OCI-M2 (cell line): ENCODE data around the gene TPGS1.

Experiments used
- DNase-seq: peaks from one replicate; lab custom pipeline; 2025; ENCODE audit not compliant: unreplicated experiment; lab: John Stamatoyannopoulos, UW

The TPGS1 gene

DNA sequence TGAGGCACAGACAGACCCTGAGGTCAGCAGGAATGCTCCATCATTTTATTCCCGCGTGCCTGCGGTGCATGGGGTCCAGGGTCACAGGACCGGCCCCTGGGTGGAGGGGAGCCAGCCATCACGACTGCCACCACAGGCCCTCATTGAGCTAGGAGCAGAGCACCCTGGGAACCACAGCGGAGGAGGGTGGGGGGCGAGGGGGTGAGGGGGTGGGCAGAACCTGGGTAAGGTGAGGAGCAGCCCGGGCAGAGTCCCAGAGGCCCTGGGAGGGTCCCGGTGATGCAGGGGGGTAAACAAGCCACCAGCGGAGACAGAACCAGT lies 12.3 kb upstream of the TPGS1 start:
- no peak for DNase-seq

DNA sequence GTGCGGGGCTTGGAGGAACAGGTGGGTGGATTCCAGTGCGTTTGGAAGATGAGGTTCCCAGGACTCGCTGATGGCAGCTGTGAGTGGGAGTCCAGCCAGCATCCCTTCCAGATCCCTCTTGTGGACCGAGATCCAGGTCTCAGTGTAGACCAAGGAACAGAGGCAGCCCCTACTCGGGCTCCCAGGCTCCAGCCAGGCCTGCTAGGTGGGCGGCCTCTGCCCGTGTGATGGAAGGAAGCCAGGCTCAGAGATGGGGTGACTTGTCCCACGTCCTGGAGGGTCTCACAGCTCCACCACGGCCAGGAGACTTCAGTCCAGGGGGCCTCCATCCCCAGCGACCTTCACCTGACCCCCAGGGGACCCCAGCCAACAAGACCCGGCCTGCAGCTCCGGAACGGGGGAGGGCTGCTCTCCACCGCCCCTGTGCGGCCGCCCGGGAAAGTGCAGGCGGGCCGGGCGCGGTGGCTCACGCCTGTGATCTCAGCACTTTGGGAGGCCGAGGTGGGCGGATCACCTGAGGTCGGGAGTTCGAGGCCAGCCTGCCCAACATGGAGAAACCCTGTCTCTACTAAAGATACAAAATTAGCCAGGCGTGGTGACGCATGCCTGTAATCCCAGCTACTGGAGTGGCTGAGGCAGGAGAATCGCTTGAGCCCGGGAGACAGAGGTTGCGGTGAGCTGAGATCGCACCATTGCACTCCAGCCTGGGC lies 11.7 kb upstream of the TPGS1 start:
- no peak for DNase-seq

DNA sequence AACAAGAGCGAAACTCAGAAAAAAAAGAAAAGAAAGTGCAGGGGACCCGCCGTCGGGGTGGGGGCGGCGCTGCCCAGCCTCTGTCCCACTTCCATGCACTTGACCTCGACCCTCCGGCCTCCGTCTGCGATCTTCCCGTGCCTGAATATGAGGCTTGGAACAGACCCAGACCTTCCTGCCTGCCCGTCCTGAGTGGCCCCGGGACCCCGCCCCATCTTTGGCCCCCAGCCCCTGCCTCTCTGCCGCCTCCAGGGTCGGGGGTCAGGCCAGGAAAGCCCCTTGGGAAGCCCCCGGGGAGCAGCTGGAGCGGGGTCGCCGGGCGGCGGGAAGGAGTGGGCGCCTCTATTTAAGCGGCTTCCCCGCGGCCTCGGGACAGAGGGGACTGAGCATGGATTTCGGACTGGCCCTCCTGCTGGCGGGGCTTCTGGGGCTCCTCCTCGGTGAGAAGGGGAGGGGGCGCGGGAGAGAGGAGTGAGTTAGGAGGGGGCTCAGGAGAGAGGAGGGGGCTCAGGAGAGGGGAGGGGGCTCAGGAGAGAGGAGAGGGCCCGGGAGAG lies 11.1 kb upstream of the TPGS1 start, which contains the start of gene MADCAM1:
MADCAM1 (plus strand) TSS at position 375 of the 554 bp plus-strand sequence; CDS start at position 389, 14 bp downstream.
- DNase-seq: no peak

DNA sequence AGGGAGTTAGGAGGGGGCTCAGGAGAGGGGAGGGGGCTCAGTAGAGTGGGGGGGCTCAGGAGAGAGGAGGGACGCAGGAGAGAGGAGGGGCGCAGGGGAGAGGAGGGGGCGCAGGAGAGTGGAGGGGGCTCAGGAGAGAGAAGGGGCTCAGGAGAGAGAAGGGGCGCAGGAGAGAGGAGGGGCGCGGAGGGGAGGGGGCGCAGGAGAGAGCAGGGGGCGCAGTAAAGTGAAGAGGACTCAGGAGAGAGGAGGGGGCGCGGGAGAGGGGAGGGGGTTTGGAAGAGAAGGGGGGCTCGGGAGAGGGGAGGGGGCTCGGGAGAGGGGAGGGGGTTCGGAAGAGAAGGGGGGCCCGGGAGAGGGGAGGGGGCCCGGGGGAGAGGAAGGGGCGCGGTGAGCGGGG lies 10.3 kb upstream of the TPGS1 start:
- no peak for DNase-seq

DNA sequence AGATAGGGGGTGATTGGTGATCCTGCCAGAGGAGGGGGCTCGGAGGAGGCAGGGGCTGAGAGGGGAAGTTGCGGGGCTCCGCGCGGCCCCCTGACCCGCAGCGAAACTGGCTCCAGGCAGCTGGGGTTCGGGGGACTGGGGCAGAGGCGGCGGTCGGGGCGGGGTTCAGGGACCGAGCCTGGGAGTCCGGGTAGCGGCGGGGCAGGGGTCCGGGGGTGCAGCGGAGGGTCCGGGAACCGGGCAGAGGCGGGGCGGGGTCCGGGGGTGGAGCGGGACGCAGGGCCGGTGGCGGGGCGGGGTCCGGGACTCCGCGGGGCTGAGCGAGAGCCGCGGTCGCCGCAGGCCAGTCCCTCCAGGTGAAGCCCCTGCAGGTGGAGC lies 9.8 kb upstream of the TPGS1 start:
- DNase-seq: no peak

DNA sequence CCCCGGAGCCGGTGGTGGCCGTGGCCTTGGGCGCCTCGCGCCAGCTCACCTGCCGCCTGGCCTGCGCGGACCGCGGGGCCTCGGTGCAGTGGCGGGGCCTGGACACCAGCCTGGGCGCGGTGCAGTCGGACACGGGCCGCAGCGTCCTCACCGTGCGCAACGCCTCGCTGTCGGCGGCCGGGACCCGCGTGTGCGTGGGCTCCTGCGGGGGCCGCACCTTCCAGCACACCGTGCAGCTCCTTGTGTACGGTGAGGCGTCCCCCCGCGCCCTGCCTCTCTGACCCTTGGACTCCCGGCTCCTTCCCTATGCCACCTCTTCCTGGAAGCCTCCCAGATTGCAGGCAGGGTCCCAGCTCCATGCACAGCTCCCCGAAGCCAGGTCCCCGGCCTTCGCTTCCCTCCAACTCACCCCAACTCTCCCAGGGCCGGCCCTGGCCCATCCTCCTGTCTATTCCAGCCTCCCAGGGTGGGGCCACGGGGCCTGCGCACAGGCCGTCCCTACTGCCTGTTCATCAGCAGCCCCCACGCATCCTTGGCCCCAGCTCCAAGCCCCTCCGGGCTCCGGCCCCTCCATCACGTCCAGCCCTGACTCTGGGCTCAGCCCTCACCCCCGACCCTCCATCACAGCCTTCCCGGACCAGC lies 9.3 kb upstream of the TPGS1 start:
- DNase-seq: no peak

DNA sequence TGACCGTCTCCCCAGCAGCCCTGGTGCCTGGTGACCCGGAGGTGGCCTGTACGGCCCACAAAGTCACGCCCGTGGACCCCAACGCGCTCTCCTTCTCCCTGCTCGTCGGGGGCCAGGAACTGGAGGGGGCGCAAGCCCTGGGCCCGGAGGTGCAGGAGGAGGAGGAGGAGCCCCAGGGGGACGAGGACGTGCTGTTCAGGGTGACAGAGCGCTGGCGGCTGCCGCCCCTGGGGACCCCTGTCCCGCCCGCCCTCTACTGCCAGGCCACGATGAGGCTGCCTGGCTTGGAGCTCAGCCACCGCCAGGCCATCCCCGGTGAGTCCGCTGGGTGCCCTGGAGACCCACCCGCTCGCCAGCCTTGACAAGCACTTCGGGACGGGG lies 8.8 kb upstream of the TPGS1 start:
- no peak for DNase-seq

DNA sequence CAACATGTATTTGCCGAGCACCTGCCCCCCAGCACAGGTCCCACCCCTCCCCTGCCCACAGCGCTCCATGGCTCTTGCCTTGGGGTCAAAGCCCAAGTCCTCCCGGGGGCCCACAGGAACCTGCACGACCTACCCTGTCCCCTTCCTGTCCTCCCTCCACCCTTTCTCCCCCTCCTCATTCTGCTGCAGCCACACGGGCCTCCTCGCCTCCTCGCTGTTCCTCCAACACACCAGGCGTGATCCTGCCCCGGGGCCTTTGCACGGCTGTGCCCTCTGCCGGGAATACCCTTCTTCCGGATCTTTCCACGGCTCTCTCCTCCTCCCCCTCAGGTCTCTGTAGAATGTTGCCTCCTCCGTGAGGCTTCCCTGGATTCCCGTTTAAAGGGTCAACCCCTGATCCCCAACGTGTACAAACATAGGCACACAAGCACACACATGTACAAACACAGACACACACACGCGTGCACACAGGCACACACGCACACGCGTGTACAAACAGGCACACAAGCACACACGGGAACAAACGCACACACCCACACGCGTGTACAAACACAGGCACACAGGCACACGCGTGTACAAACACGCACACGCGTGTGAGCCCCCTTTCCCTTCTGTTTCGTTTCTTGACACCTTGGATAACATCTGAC lies 8.2 kb upstream of the TPGS1 start:
- no peak for DNase-seq

DNA sequence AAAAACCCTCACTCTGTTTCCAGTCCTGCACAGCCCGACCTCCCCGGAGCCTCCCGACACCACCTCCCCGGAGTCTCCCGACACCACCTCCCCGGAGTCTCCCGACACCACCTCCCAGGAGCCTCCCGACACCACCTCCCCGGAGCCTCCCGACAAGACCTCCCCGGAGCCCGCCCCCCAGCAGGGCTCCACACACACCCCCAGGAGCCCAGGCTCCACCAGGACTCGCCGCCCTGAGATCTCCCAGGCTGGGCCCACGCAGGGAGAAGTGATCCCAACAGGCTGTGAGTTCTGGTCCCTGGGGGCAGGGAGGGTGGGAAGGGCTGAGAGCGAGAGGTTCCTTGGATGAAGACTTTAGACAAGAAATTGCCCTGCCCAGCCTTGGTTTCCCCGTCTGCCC lies 5.7 kb upstream of the TPGS1 start:
- no peak for DNase-seq

DNA sequence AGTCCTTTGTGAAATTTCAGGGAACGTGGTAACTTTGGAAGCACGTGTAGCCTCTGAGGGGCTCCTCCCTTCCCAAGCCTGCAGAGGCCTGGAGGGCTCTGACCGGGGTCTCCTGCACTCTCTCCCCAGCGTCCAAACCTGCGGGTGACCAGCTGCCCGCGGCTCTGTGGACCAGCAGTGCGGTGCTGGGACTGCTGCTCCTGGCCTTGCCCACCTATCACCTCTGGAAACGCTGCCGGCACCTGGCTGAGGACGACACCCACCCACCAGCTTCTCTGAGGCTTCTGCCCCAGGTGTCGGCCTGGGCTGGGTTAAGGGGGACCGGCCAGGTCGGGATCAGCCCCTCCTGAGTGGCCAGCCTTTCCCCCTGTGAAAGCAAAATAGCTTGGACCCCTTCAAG lies 2.7 kb upstream of the TPGS1 start:
- no peak for DNase-seq

DNA sequence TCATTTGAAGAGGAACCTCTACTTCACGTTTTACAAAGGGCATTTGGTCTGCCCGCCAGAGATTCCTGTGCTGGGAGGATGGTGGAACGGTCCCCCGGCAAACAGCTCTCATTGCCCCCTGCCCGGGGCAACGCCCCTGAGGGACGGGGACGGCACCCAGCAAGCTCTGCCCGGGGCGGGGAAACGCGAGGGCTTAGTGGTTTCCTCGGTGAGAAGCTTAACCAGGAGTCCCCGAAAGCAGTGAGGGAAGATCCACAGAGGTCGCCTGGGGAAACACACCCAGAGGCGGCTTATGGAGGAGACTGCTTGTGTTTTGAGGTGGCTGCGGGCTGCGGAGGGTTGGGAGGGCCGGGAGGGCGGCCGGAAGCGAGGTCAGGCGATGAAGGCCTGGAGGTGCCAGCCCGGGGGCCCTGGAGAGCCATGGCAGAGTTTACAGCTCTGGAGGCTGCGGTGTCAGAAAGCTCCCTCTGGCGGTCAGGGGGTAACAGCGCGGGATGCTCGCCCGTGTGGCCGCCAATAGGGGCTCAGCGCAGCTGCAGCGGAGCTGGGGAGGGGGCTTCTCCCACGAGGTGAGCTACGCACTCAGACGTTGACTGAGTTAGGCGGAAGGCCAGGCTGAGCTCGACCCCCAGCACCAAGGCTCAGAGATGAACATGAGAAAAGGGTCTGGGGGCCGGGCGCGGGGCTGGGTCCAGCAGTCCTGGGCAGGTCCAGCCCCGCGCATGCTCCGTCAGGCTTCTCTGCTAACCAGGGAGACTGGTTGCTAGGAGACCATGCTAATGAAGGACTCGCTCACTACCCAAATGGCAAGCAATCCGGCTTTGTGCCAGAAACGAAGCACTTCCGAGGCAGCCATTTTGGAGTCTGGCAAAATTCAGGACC lies 652 bp upstream of the TPGS1 start:
- DNase-seq: peak; percentile 93

DNA sequence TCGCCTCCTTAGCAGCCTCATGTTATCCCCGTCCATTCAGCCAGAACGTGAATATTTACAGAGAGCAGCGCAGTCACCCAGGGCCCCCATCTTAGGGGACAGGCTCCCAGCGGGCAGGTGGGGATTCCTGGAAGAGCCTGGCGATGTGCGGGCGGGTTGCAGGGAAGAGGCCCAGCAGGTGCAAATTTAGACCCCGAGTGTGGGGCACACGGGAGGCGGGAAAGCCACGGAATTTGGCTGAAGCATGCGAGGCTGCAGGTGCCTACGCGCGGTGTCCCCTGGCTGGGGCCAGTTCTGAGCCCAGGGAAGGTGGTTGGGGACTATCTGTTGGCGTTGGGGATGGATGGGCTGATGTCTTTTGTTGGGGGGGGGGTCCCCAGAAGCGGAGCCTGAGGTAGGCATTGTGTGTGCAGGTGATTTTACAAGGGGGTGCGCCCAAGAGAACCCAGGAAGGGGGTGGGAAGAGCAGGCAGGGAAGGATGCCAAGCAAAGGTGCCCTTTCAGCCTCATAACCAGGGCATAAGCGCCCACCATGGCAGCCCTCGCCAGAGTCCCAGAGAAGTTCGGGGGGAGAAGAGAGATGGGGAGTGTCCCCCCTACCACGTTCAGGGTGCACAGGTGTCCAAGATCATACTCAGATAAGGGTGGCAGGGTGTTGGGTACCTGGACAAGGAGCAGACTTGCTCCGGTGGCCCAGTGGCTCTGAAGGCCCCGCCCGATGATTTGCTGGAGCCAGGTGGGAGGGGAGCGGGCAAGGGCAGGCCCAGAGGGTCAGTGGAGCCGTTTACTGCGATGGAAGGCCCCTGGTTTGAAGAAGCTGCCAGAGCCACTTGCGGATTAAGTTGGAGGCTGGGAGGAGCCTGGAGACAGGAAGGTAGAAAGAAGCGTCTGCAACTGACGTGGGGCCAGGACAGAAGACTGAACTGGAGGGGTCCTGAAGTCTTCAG lies 1.2 kb downstream of the TPGS1 start:
- no peak for DNase-seq

DNA sequence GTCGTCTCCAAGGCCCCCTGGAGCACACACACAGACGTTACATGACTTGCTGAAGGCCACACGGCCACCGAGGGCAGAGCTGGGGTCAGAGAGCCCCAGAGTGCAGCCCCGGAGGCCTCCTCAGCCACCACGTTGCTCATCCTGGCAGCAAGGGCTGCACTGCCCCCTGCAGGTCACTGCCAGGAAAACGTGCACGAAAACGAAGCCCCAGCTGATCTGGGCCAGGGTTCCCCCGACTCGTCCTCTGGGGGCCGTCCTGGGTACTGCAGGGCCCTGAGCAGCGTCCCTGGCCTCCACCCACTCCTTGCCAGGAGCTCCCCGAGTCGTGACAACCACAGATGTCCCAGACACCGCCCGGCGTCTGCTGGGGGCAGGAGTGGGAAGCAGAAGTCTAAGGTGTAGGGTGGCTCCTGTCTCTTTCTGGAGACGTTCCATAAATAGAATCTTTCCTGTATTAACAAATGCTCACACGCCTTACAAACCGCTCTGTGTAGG lies 3.4 kb downstream of the TPGS1 start:
- DNase-seq: no peak

DNA sequence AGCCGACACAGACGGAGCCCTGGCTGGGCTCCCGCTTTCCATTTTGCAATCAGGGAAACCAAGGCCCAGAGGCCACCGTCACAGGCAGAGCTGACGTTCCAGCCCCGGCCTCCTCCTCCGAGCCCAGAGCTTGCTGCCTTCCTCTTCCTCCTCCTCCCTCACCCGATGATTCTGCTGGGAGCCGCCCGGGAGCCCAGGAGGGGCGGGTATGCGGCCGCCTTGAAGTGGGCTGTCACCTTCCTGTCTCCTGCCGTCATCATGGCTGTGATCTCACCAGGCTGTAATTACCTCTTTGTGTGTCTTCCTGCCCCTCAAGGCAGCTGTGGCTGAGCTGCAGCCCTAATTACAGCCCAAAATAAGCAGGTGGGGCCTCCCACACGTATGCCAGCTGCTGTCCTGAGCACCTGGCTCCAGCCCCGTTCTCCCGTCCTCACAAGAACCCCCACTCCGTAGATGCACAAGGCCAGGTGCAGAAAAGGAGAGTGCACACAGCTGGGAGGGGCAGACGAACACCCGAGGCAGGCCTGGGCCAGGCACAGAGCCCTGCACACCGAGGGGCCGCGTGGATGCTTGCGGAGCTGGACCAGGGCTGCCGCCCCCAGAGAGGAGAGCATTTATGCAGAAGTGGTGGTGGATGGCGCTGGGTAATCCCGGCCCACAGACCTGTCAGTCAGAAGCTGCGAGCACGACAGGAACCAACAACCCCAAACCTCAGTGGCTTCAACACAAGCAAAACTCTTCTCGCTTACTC lies 4.0 kb downstream of the TPGS1 start:
- DNase-seq: no peak

DNA sequence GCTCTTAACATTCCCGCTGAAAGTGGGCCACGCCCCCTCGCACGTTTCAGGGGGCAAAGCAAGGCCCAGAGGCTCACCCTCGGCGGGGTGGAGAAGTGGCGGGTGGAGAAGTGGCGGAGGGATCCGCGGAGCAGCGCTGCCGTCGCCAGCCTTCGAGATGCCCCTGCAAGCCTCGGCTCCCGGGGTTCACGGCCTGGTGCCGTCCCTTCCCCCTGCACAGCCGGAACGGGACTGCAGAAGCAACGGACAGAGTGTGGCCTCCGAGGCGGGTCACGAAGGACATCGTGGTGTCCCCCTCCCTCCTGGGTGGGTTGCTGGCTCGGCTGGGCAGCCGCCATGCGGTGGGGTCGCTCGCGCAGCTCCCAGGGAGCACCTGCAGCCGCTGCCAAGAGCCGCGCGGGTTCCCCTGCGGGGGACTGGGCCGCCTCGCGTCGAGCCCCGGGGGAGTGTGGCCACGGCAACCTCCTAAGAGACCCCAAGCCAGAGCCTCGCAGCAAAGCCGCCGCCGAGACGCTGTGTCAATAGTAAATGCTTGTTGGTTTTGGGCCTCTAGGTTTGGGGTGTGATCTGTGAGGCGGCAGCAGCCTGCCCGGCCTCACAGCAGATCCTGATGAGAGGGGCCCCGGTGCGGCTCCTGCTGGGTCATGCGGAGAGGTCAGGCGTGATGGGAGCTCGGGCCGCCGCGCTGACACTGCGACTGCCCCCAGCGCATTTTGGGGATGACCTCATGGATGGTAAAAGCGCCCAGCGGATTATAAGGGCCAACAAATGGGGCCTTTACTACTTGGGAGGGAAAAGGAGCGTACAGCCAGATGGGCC lies 5.5 kb downstream of the TPGS1 start:
- DNase-seq: no peak

DNA sequence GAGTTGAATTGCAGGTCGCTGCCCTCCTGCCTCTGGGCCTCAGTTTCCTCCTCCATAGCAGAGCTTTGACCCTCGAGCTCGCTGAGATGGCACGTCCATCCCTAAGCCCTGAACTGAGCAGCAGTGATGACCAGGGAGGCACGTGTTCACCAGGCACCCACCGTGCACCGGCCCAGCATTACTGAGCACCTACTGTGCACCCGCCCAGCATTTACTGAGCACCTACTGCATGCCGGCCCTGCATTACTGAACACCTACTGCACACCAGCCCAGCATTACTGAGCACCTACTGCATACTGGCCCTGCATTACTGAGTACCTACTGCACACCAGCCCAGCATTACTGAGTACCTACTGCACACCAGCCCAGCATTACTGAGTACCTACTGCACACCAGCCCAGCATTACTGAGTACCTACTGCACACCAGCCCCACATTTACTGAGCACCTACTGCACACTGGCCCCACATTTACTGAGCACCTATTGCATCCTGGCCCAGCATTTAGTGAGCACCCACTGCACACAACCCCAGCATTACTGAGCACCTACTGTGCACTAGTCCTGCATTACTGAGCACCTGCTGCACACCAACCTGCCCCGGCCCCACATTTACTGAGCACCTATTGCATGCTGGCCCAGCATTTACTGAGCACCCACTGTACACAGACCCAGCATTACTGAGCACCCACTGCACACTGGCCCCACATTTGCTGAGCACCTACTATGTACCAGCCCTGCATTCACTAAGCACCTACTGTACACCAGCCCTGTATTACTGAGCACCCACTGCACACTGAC lies 6.3 kb downstream of the TPGS1 start:
- DNase-seq: no peak

DNA sequence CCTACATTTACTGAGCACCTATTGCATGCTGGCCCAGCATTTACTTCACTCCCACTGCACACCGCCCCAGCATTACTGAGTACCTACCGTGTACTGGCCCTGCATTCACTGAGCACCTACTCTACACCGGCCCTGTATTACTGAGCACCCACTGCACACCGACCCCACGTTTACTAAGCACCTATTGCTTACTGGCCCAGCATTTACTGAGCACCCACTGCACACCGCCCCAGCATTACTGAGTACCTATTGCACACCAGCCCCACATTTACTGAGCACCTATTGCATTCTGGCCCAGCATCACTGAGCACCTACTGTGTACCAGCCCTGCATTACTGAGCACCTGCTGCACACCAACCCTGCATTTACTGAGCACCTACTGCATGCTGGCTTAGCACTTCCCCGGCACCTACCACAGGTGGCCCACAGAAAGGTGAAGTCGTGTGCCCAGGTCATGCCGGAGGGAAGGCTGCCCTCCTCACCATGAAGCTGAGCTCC lies 6.9 kb downstream of the TPGS1 start:
- no peak for DNase-seq
